Inferior parietal cortex (tissue), 1 donor: ENCODE measurements around the gene PPP1R10.

Experiments
- DNase-seq: peaks from one replicate; pipeline ENCODE4 v3.0.0-alpha.2; 2016; ENCODE audit errors: extremely low spot score

PPP1R10 gene

DNA sequence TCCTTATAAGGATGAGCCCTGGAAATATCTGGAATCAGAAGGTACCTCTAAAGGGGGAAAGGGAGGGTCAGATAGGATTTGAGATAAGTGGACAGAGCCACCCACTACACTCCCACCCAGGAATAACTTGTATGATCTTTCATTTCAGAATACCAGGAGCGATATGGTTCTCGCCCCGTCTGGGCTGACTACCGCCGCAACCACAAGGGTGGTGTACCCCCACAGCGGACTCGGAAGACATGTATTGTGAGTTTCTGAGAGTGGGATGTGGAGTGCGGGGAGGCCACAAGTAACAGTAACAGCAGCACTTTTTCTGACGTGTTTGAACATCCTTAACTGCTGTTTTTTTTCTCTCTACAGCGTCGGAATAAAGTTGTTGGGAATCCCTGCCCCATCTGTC, 2.5 kb upstream of the PPP1R10 start:
- no peak for DNase-seq

GRCh38 chr6:30618270-30618797, 1.3 kb upstream of the PPP1R10 start:
- DNase-seq, result no peak

DNA sequence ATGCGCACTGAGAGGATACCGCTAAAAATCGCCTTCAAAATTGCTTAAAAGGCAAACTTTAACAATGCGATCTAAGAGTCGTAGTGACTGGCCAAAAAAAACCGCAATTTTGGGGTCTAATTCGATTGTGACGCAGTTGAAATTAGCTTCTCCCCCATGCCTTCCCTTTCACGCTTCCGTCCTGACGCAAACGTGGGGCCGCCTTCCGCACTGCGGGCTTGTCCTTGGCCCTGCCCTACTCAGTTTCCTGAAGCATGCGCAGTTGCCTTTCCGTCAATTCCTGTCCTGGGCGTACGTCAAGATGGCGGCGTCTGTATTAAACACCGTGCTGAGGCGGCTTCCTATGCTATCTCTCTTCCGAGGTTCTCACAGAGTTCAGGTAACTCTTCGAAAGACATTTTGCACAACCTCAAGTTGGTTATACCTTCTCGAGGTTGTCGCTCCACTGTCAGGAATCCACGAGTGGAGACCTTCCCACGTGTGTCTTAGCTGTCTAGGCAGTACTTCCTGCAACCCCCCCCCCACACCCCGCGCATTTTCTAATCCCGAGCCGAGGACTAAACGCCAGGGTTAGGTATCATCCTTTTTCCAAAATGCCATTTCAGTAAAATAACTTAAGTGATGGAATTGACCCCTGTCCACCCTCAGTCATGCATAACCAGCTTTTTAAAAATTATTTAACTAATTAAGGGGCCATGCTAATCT, 674 bp upstream of the PPP1R10 start, which contains the start of gene MRPS18B:
MRPS18B (plus strand) TSS at position 276 of the 705 bp plus-strand sequence; CDS start at position 302, 26 bp downstream.
- DNase-seq, result peak; percentile 99

- peak; percentile 44 for DNase-seq
Measured at GRCh38 chr6:30615958-30616810, 859 bp downstream of the PPP1R10 start.

DNA sequence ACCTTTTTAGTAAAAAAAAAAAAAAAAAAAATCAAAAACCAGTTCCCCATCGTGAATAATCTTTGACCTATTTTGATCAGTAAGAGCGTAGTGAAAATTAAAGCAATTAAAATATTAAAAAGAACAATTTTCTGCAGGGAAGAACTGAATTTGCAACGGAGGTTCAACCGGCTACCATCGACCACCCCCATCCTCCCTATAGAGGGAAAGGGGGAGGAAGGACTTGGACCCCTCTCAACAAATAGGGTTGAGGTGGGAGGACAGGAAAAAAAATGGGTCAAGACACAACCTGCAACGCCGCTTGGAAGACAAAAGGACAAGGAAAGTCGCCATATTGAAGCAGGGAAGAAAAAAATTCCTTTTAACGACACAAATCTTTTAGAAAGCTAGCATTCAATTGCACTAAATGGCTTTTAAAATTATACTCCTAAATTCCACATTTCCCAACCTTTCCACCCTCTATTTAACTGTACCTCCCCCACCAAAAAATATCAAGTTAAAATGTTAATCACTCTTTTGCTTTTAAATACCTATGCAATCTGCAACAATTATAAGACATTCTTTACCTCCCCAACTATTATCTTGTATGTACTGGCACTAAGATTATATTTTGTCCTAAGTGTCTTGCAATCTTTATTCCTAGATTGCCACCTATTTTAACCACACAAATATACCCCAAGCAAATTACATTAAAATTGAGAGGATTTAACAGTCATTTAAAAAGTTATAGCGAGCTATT, 1.7 kb downstream of the PPP1R10 start:
- DNase-seq, result peak; percentile 68

DNA sequence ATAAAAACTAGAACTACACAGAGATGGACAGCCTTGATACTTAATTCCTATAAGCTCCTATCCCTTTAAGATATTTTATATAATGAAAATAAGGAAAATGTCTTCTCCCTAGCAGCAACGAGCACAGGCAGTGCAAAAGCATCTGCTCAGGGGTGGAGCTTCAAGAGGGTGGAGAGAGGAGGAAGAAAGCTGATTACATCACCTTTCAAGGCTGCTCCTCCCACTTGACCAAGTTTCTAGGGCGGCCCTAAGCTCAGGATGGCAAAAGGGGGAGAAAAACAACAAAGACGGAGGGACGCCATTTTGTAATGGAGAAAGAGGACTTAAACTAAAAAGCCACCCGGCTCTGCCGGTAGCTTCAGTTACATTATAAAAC, 2.2 kb downstream of the PPP1R10 start:
- peak; percentile 98 for DNase-seq

- DNase-seq, result no peak
Measured at GRCh38 chr6:30614044-30614842, 2.8 kb downstream of the PPP1R10 start.

DNA sequence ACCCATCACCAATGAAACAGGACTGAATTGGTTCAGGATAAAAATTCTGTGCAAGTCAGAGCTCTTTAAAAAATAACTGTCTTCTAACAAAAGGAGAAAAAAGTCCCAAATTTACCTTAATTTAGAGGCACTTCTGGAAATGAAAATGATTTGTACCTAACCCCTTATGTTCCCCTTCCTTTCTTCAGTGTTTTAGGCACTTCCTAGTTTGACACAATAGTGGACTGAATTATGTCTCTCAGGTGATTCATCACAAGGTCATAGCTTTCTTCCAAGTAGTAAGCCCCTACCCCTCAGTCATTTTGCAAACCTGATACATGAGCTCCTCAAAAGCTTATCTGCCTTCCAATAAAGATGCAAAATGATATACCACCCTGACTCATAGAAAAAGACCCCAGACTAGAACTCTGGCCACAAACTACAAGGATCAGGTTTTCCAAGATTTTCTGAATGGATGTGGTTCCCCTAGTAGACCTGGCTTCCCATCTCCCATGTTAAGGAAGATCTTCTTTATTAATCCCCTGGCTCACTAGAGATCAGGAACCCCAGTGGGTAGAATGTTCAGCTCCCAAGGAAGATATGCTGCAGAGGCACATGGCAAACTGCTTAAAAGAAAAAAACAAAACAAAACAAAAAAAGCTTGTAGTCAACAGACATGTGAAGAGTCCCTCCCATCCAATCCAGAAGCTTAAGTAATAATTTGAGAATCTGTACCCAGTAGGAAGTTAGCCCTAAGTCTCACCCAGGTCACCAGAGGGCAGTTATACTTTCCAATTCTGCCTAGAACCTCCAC, 3.6 kb downstream of the PPP1R10 start:
- DNase-seq, result no peak

- no peak for DNase-seq
Measured at GRCh38 chr6:30612687-30613248, 4.3 kb downstream of the PPP1R10 start.

DNA sequence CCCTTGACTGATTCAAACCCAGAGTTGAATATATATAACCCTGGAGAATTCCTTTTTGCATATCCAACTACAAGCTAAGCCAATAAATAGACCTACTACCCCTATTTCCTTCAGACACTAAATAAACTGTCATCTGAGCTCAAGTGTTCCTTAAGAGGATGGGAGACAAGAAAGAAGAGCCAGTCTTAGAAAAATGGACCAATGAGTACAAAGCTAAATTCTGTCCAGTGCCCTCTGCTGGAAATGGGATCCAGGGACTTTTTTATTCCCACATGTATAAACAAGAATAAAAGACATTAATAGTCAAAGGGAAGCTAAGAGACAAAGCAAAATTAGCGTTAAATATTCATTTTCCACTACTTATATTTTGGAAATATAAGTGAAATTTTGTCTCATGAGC, 4.8 kb downstream of the PPP1R10 start:
- DNase-seq, result no peak

GRCh38 chr6:30611856-30612194, 5.2 kb downstream of the PPP1R10 start:
- no peak for DNase-seq

GRCh38 chr6:30611150-30611855, 5.7 kb downstream of the PPP1R10 start:
- no peak for DNase-seq

GRCh38 chr6:30610065-30610464, 7.0 kb downstream of the PPP1R10 start:
- DNase-seq, result no peak

DNA sequence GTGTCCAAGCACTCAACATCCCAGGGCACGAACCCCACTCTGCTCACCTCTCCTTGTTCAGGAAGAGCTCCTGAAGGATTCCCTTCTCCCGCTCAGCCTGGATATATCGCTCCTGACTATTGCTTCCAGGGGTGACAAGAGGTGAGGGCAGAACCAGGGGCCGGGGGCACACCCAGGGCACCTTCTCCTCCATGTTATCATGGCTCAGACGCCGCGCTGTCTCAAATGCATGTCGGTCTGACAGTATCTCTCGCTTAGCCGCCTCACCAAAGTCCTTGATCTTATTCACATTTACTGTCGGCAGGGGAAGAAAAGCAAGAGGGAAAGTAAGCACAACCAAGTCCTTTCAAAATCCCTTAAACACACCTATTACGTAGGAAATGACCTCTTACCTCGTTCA, 13.1 kb downstream of the PPP1R10 start:
- no peak for DNase-seq

DNA sequence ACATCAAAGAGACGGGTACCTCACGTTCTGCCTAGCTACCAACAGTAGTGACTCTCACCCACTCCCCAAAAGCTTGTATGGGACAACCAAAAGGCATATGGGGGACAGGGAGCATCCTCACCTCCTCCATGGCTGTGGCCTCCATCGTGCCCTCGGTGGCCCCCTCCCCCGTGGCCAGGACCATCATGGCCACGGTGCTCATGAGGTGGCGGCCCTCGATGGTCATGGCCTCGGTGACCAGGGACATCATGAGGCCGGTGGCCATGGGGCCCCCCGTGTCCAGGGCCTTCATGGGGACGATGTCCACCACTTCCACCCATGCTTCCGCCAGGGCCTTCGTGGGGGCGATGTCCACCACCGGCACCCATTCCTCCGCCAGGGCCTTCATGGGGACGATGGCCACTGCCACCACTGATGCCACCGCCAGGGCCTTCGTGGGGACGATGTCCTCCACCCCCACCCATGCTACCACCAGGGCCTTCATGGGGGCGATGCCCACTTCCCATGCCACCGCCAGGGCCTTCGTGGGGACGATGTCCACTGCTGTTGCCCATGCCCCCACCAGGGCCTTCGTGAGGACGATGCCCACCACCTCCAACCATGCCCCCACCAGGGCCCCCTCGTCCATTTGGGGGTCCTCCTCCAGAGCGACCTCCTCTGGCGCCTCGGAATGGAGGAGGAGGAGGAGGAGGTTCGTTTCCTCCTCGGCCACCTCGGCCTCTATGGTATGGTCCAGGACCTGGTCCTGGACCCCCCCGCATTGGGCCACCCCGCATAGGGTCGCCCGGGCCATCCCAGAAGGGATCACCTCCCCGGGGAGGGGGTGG, 15.0 kb downstream of the PPP1R10 start:
- DNase-seq, result no peak

- DNase-seq, result no peak
Measured at GRCh38 chr6:30601436-30601814, 15.6 kb downstream of the PPP1R10 start.

GRCh38 chr6:30600451-30600961, 16.5 kb downstream of the PPP1R10 start:
- no peak for DNase-seq

GRCh38 chr6:30599625-30600324, 17.3 kb downstream of the PPP1R10 start:
- no peak for DNase-seq
